Immature natural killer cell (primary cell): ENCODE data around the gene DPP6. TPM values are rescaled to one million over a fixed set of nuclear protein-coding genes. Genes with fewer than 3 reads are reported as not detected.
"Not testable (repeated sequence)": the region's sequence is repeated elsewhere in the genome, so short reads cannot be mapped to it uniquely, and the experiment has no call there.

Source experiments
- DNase-seq, 3 donors: peaks; one replicate each; pipeline ENCODE4 v3.0.0; 2022; ENCODE audit warnings: mixed read lengths in 1 of 3
- H3K27ac Mint-ChIP-seq, 6 donors: one replicate each; pipeline ENCODE4 v1.8.0; 2020; ENCODE audit warnings: mixed read lengths in 6 of 6, mild to moderate bottlenecking in 5 of 6, inconsistent platforms in 4 of 6, moderate library complexity in 3 of 6
- H3K27me3 Mint-ChIP-seq, 3 donors: one replicate each; pipeline ENCODE4 v1.8.0; 2020 to 2021; ENCODE audit warnings: low read depth in 3 of 3, mild to moderate bottlenecking in 3 of 3, mixed read lengths in 3 of 3, moderate library complexity in 3 of 3, inconsistent platforms in 1 of 3
- H3K36me3 Mint-ChIP-seq, 3 donors: one replicate each; pipeline ENCODE4 v1.8.0; 2020; ENCODE audit warnings: mixed read lengths in 3 of 3, inconsistent platforms in 2 of 3, mild to moderate bottlenecking in 2 of 3
- H3K4me1 Mint-ChIP-seq, 2 donors: one replicate each; pipeline ENCODE4 v1.8.0; 2020; ENCODE audit warnings: inconsistent platforms in 2 of 2, mild to moderate bottlenecking in 2 of 2, mixed read lengths in 2 of 2, moderate library complexity in 1 of 2
- H3K4me3 Mint-ChIP-seq, 5 donors: one replicate each; pipeline ENCODE4 v1.8.0; 2020; ENCODE audit warnings: mild to moderate bottlenecking in 5 of 5, mixed read lengths in 5 of 5, inconsistent platforms in 3 of 5, moderate library complexity in 3 of 5
- H3K9me3 Mint-ChIP-seq, 6 donors: one replicate each; pipeline ENCODE4 v1.8.0; 2020; ENCODE audit warnings: mild to moderate bottlenecking in 6 of 6, mixed read lengths in 6 of 6, inconsistent platforms in 4 of 6, moderate library complexity in 3 of 6
- polyA plus RNA-seq, 3 donors: library from polyadenylated mRNA; unstranded; fragments of 300-500 nt; fragmentation: Illumina TruSeq; gene quantifications; one replicate each; pipeline ENCODE4 v1.2.3, GENCODE V29; 2021

Gene DPP6
- polyA plus RNA-seq, 3 donors from 2014 or later = not detected

- not testable (repeated sequence) for H3K27ac Mint-ChIP-seq, H3K27me3 Mint-ChIP-seq, H3K4me3 Mint-ChIP-seq, H3K36me3 Mint-ChIP-seq, H3K4me1 Mint-ChIP-seq
- peaks cover 2 to 13% (median 4%) of the 10 kb centered on the region in 6 donors for H3K9me3 Mint-ChIP-seq
- peak in 1 of 3 donors; percentile 9 for DNase-seq
These were observed 625.9 kb downstream of the DPP6 start for GRCh38 chr7:154678001-154678550.

DNA sequence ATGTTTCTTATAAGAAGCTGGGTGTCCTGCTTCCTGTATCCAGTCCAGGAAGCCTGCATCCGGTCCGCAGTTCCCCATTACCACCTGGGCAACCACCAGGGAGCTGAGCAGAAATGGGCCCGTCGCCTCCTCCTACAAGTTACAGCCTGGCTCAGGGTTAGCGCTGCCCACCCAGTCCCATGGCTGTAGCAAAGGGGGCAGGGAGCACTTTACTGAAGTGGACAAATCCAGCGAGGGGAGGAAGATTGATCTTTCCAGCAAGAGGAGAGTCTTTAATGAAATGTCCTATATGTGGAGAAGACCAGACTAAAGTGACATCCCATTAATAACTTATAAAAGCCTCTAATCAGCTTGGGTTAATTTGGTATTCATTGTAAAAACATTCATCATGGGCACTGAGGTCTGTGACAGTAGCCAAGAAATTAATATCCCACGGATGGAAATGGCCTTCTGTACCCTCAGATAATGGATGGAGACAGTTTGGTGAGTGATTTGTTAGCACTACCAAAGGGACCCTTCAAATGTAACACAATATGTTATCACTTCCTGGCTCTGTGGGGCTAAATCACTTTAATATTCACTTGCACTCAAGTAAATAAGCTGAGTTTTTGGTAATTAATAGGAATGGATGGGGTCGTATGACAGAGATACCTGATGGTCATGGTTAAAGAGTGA is 627.3 kb downstream of the DPP6 start:
- Mint-ChIP-seq H3K4me1 (no peaks in the 10 kb centered on the region), H3K27ac (no peak overlapping the region), H3K27me3 (peaks cover 0 to 2% (median 2%) of the 10 kb centered on the region in 3 donors), H3K4me3 (no peak overlapping the region), H3K9me3 (peaks cover 3 to 24% (median 5%) of the 10 kb centered on the region in 6 donors), H3K36me3 (no peaks in the 10 kb centered on the region)
- DNase-seq = no peak

- H3K4me3 Mint-ChIP-seq = no peak overlapping the region
- H3K27me3 Mint-ChIP-seq = peaks cover 0 to 2% (median 2%) of the 10 kb centered on the region in 3 donors
- H3K4me1 Mint-ChIP-seq = no peaks in the 10 kb centered on the region
- no peak for DNase-seq
- H3K9me3 Mint-ChIP-seq = peaks cover 0 to 24% (median 2%) of the 10 kb centered on the region in 6 donors
- no peak overlapping the region for H3K27ac Mint-ChIP-seq
- H3K36me3 Mint-ChIP-seq = no peaks in the 10 kb centered on the region
These were observed 628.9 kb downstream of the DPP6 start for GRCh38 chr7:154680894-154681659.

- Mint-ChIP-seq H3K27me3 (peaks cover 0 to 2% (median 2%) of the 10 kb centered on the region in 3 donors), H3K4me3 (no peak overlapping the region), H3K27ac (no peak overlapping the region), H3K36me3 (no peaks in the 10 kb centered on the region), H3K4me1 (no peaks in the 10 kb centered on the region), H3K9me3 (peaks cover 0 to 18% (median 2%) of the 10 kb centered on the region in 6 donors)
- DNase-seq = no peak
These were observed 629.8 kb downstream of the DPP6 start for GRCh38 chr7:154682003-154682402.

DNA sequence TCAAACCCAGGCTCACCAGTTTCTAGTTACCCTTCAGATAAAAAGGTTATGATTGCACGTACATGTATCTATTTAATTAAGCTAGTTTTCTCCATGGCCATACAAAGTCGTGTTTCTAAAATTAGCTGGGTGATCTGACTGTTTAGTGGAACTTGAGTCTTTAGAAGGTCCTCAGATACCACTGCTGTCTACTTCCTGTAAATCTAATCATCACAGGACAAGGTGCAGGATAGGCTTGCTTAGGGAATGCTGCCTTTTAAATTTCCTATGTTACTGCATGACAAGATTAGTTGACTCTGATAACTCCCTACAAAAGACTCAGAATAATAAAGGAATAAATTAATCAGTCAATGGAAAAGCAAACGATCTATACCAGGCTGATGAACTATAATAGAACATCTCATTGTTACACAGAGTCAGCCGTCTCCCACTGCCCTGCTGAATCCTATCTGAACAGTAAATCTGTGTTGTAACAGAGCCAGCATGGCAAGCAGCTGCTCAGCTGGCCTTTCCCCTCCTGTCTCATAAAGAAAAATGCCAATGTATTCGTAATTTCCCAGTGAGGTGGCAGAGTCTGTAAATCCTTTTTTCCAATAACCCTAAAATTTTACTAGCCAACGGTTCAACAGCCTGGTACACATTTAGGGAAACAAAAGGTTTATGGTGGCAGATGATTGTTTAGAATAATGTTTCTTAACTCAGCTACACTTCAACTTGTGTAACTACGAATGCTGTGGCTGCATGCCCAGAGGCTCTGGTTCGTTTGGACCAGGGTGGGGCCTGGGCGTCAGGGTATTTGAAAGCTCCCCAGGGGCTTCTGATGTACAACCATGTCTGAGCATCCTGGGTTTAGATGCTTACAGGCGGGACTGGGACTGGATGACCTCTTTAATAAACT is 632.7 kb downstream of the DPP6 start:
- Mint-ChIP-seq H3K27me3 (peaks cover 0 to 2% (median 0%) of the 10 kb centered on the region in 3 donors), H3K36me3 (no peaks in the 10 kb centered on the region), H3K27ac (no peak overlapping the region), H3K4me1 (no peaks in the 10 kb centered on the region), H3K9me3 (peaks cover 0 to 14% (median 2%) of the 10 kb centered on the region in 6 donors), H3K4me3 (no peak overlapping the region)
- DNase-seq = no peak

DNA sequence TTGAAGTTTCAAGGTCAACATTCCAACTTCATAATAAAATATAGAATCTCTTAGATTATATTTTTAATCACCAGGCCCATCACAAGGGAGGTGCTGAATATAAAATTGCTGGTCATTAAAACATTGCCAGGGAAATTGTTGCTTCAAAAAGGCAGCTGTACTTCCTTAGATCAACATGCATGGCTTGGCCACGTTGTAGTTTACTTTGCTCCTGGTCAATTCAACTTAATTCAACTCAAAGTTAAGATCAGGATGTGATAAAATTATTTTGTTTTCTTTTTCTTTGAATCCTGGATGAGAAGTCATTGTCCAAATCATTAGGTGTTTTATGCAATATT is 633.3 kb downstream of the DPP6 start:
- H3K27me3 Mint-ChIP-seq = no peaks in the 10 kb centered on the region
- H3K36me3 Mint-ChIP-seq = no peaks in the 10 kb centered on the region
- no peak for DNase-seq
- no peak overlapping the region for H3K27ac Mint-ChIP-seq
- H3K9me3 Mint-ChIP-seq = peaks cover 0 to 14% (median 2%) of the 10 kb centered on the region in 6 donors
- no peaks in the 10 kb centered on the region for H3K4me1 Mint-ChIP-seq
- H3K4me3 Mint-ChIP-seq = no peak overlapping the region

GRCh38 chr7:154686305-154686704 is 634.1 kb downstream of the DPP6 start:
- Mint-ChIP-seq H3K4me3 (no peak overlapping the region), H3K9me3 (peaks cover 0 to 14% (median 2%) of the 10 kb centered on the region in 6 donors), H3K36me3 (no peaks in the 10 kb centered on the region), H3K4me1 (no peaks in the 10 kb centered on the region), H3K27ac (no peak overlapping the region), H3K27me3 (no peaks in the 10 kb centered on the region)
- DNase-seq = no peak

DNA sequence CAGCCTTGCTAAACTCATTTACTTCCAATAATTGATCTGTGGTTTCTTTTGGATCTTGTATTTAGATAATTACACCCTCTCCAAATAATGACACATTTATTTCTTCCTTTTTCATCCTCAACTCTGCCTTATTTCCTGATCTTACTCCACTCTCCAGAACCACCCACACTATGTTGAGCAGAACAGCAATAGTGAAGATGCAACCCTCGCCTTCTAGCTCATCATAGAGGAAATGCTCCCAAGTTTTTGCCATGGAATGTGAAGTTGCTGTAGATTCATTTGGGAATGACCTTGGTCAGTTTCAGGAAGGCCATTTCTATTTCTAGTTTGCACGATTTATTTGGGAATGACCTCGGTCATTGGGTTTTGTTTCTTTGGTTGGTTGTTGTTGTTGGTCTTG is 636.8 kb downstream of the DPP6 start:
- no peak overlapping the region for H3K27ac Mint-ChIP-seq
- H3K4me3 Mint-ChIP-seq = no peak overlapping the region
- H3K36me3 Mint-ChIP-seq = no peaks in the 10 kb centered on the region
- H3K9me3 Mint-ChIP-seq = peaks cover 0 to 11% (median 2%) of the 10 kb centered on the region in 6 donors
- H3K4me1 Mint-ChIP-seq = no peaks in the 10 kb centered on the region
- H3K27me3 Mint-ChIP-seq = peaks cover 0 to under 1% (median 0%) of the 10 kb centered on the region in 3 donors
- DNase-seq = no peak

- no peak for DNase-seq
- Mint-ChIP-seq H3K9me3 (peaks cover 0 to 11% (median 2%) of the 10 kb centered on the region in 6 donors), H3K4me1 (no peaks in the 10 kb centered on the region), H3K4me3 (no peak overlapping the region), H3K27me3 (peaks cover 0 to 3% (median 3%) of the 10 kb centered on the region in 3 donors), H3K27ac (no peak overlapping the region), H3K36me3 (no peaks in the 10 kb centered on the region)
These were observed 638.2 kb downstream of the DPP6 start for GRCh38 chr7:154690411-154690810.

GRCh38 chr7:154693661-154694060 is 641.5 kb downstream of the DPP6 start:
- Mint-ChIP-seq H3K4me1 (no peaks in the 10 kb centered on the region), H3K27me3 (peaks cover 0 to 4% (median 3%) of the 10 kb centered on the region in 3 donors), H3K4me3 (no peak overlapping the region), H3K36me3 (no peaks in the 10 kb centered on the region), H3K9me3 (peaks cover 0 to 14% (median 3%) of the 10 kb centered on the region in 6 donors), H3K27ac (no peak overlapping the region)
- DNase-seq = no peak

GRCh38 chr7:154695836-154696235 is 643.6 kb downstream of the DPP6 start:
- Mint-ChIP-seq H3K36me3 (peaks cover 0 to 3% (median 0%) of the 10 kb centered on the region in 3 donors), H3K4me3 (no peak overlapping the region), H3K27ac (no peak overlapping the region), H3K4me1 (no peaks in the 10 kb centered on the region), H3K27me3 (peaks cover 0 to 4% (median 3%) of the 10 kb centered on the region in 3 donors), H3K9me3 (peaks cover 0 to 19% (median 3%) of the 10 kb centered on the region in 6 donors)
- no peak for DNase-seq

DNA sequence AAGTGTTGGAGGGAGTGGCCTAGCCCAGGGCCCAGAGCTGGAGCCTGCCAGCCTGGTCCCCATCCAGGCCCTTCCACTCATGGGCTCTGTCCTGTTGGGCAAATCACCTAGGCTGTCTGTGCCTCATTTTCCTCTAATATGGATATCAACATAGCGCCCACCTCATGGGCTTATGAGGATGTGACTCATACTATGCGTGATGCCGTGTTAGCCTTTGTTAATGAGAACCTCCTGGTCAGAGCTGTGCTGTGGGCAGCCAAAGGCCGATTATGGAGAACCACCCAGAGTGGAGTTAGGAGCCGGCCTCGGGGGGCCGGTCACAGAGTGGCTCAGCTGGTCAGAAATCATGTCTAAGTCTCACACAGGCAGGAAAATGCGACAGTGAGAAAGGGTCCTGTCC is 644.4 kb downstream of the DPP6 start:
- Mint-ChIP-seq H3K27ac (no peak overlapping the region), H3K9me3 (peaks cover 0 to 26% (median 3%) of the 10 kb centered on the region in 6 donors), H3K4me1 (no peaks in the 10 kb centered on the region), H3K4me3 (no peak overlapping the region), H3K36me3 (peaks cover 0 to 3% (median 0%) of the 10 kb centered on the region in 3 donors), H3K27me3 (peaks cover 0 to 4% (median 3%) of the 10 kb centered on the region in 3 donors)
- no peak for DNase-seq

DNA sequence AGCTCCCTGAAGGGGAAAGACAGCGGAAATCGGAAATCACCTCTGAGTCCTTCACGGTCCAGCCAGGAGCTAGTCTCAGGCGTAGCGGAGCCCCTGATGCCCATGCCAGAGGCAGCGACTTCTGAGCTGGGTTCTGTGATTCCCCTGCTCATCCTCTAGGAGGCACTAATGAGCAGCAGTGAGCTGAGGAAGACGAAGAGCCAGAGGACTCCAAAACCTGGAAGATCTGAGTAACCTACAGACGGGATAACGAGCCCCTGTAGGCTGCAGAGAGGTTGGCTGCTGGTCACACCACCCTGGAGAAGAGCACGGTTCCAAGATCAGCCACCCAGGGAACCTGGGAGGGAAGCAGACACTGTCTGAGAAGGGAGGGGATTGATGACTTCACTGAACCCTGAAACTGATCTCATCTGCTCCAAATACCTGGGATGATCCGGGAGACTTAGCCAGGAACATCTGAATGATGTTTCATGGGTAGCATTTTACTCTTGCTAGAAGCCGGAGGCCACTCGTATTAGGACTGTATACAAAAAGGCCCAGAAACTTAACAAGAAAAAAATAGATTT is 646.6 kb downstream of the DPP6 start:
- peaks cover 0 to 4% (median 3%) of the 10 kb centered on the region in 3 donors for H3K27me3 Mint-ChIP-seq
- H3K36me3 Mint-ChIP-seq = peaks cover 0 to 3% (median 0%) of the 10 kb centered on the region in 3 donors
- H3K4me1 Mint-ChIP-seq = no peaks in the 10 kb centered on the region
- H3K9me3 Mint-ChIP-seq = peaks cover 0 to 26% (median 3%) of the 10 kb centered on the region in 6 donors
- H3K4me3 Mint-ChIP-seq = no peak overlapping the region
- DNase-seq = no peak
- no peak overlapping the region for H3K27ac Mint-ChIP-seq
